Measurements from ENCODE around the gene ANKRD11. TPM values are rescaled to one million over a fixed set of nuclear protein-coding genes. Genes with fewer than 3 reads are reported as not detected.

The ANKRD11 gene
- total RNA-seq, 1 experiment from 2014 or later, result 266 TPM

- ATAC-seq, result no peak
- TF ChIP-seq EZH2 (IDR thresholded peaks at IDR 0.05) (no peak), CTCF (IDR thresholded peaks at IDR 0.05 in 2 of 3, conservative IDR thresholded peaks at IDR 0.05 in 1 of 3; ENCODE audit: borderline replicate concordance in 1 of 3, insufficient read depth in 1 of 3, low read depth in 2 of 3, low read length in 2 of 3) (no peak), JUND (IDR thresholded peaks at IDR 0.05) (no peak), EZH2phosphoT487 (IDR thresholded peaks at IDR 0.05; ENCODE audit: borderline replicate concordance) (no peak), MAX (IDR thresholded peaks at IDR 0.05) (no peak), SIN3A (IDR thresholded peaks at IDR 0.05; ENCODE audit: low read depth) (no peak), ATF3 (IDR thresholded peaks at IDR 0.05) (no peak), EGR1 (IDR thresholded peaks at IDR 0.05; ENCODE audit: low read depth) (no peak), CEBPB (IDR thresholded peaks at IDR 0.05; ENCODE audit: low read depth) (no peak), CBX3 (IDR thresholded peaks at IDR 0.05; ENCODE audit: low read depth) (no peak), POLR2A (IDR thresholded peaks at IDR 0.05; ENCODE audit: borderline replicate concordance, extremely low read depth, insufficient read depth, insufficient read length) (no peak), RAD21 (IDR thresholded peaks at IDR 0.05; ENCODE audit: low read depth) (no peak), SP1 (IDR thresholded peaks at IDR 0.05; ENCODE audit: low read depth) (no peak), SRF (IDR thresholded peaks at IDR 0.05; ENCODE audit: low read depth) (no peak), YY1 (IDR thresholded peaks at IDR 0.05; ENCODE audit: extremely low read depth, insufficient replicate concordance, low read depth, low read length) (no peak), ZNF274 (IDR thresholded peaks at IDR 0.05; ENCODE audit: low read depth, low read length) (no peak), ELF1 (IDR thresholded peaks at IDR 0.05; ENCODE audit: borderline replicate concordance, low read depth) (no peak), ZBTB33 (IDR thresholded peaks at IDR 0.05; ENCODE audit: extremely low read depth, insufficient replicate concordance, low read length) (no peak), POLR2AphosphoS5 (IDR thresholded peaks at IDR 0.05; ENCODE audit: low read depth, low read length) (no peak), TCF7L2 (IDR thresholded peaks at IDR 0.05; ENCODE audit: borderline replicate concordance, extremely low read depth, insufficient read depth, insufficient read length) (no peak)
- no peak overlapping the region for H3K27ac ChIP-seq (ENCODE audit: low read depth, low read length)
- peaks cover 100% of the 10 kb centered on the region for H3K79me2 ChIP-seq (ENCODE audit: insufficient read depth, low read length)
- ChIA-PET CTCF (no interaction called here), RAD21 (ENCODE audit: low non-redundant PET in 1 of 2, low total read pairs in 2 of 2, uncharacterized antibody in 2 of 2, unreplicated experiment in 2 of 2) (interaction anchor here in 1 of 2 experiments (0.7 kb wide), 1 partner anchor 50 kb away, joined by 3 read pairs; no protein-coding TSS in a partner anchor), POLR2A (no interaction called here)
- H3K27me3 ChIP-seq (ENCODE audit: insufficient read depth, low read length), result no peaks in the 10 kb centered on the region
- intact Hi-C loops (cut with micrococcal nuclease), result no loop called here
- no peaks in the 10 kb centered on the region for H3K9me3 ChIP-seq (ENCODE audit: control insufficient read depth in 1 of 2, insufficient read depth in 1 of 2, low read depth in 1 of 2, low read length in 2 of 2)
- peaks cover 46% of the 10 kb centered on the region; the same call in 1 of the 2 replicates for H4K20me1 ChIP-seq (ENCODE audit: insufficient read depth)
- 0 out of 4 replicates have a peak, but pooled peaks cover 0 to 3% of the 10 kb centered on the region in 2 experiments for H3K36me3 ChIP-seq (ENCODE audit: control insufficient read depth in 1 of 2, insufficient read depth in 2 of 2, low read length in 2 of 2)
- H3K4me1 ChIP-seq (ENCODE audit: control insufficient read depth in 1 of 2, insufficient read depth in 2 of 2, low read length in 2 of 2), result peaks cover 31 to 52% of the 10 kb centered on the region in 2 experiments
- BruUV-seq (replicated peaks), result no TSS peak
- H3K9ac ChIP-seq (ENCODE audit: low read length), result no peak overlapping the region
- H3K9me2 ChIP-seq (ENCODE audit: insufficient read depth), result no peaks in the 10 kb centered on the region
- DNase-seq (ENCODE audit: low read depth, low spot score), result no peak
- H3K4me2 ChIP-seq (ENCODE audit: low read length), result no peak overlapping the region
- H3K4me3 ChIP-seq (replicated peaks in 1 of 2; ENCODE audit: low read depth in 1 of 2, low read length in 2 of 2), result no peak overlapping the region
- H2AFZ ChIP-seq (ENCODE audit: low read depth, low read length, poor library complexity, severe bottlenecking), result no peak overlapping the region
Measured at GRCh38 chr16:89368604-89369249, 121.6 kb downstream of the ANKRD11 start.

Measured in HCT116 (cell line).